Measurements from ENCODE around the gene TMEM17. TPM values are rescaled to one million over a fixed set of nuclear protein-coding genes. Genes with fewer than 3 reads are reported as not detected.
A peak's percentile ranks its signal among the peaks of the same experiment; 100 is the strongest.

TMEM17 gene
- total RNA-seq, 2 donors from 2014 or later: 0.42 to 2.7 TPM

GRCh38 chr2:62498739-62499138 is 7.3 kb downstream of the TMEM17 start:
- Histone ChIP-seq H3K4me3 (no peak overlapping the region), H3K4me1 (ENCODE audit: control insufficient read depth in 1 of 2, low read depth in 2 of 2) (peaks cover 0 to 5% of the 10 kb centered on the region in 2 donors), H3K9me3 (no peaks in the 10 kb centered on the region), H3K36me3 (no peaks in the 10 kb centered on the region), H3K27ac (no peak overlapping the region), H3K27me3 (replicated peaks; ENCODE audit: insufficient read depth) (no peaks in the 10 kb centered on the region)
- no peak for TF ChIP-seq CTCF (IDR thresholded peaks at IDR 0.05)
- no peak for ATAC-seq (ENCODE audit: insufficient number of reproducible peaks, low FRiP score, low read depth)
- no peak for DNase-seq (ENCODE audit: low spot score)

GRCh38 chr2:62495761-62496160 is 10.2 kb downstream of the TMEM17 start:
- Histone ChIP-seq H3K4me3 (no peak overlapping the region), H3K9me3 (no peaks in the 10 kb centered on the region), H3K36me3 (no peaks in the 10 kb centered on the region), H3K27me3 (replicated peaks; ENCODE audit: insufficient read depth) (no peaks in the 10 kb centered on the region), H3K4me1 (ENCODE audit: control insufficient read depth in 1 of 2, low read depth in 2 of 2) (peaks cover 0 to 5% of the 10 kb centered on the region in 2 donors), H3K27ac (no peak overlapping the region)
- no peak for ATAC-seq (ENCODE audit: insufficient number of reproducible peaks, low FRiP score, low read depth)
- no peak for DNase-seq (ENCODE audit: low spot score)
- no peak for TF ChIP-seq CTCF (IDR thresholded peaks at IDR 0.05)

GRCh38 chr2:62492048-62492447 is 13.9 kb downstream of the TMEM17 start:
- DNase-seq (ENCODE audit: low spot score) (no peak), ATAC-seq (ENCODE audit: insufficient number of reproducible peaks, low FRiP score, low read depth) (no peak)
- Histone ChIP-seq H3K27me3 (replicated peaks; ENCODE audit: insufficient read depth) (no peaks in the 10 kb centered on the region), H3K27ac (no peak overlapping the region), H3K9me3 (no peaks in the 10 kb centered on the region), H3K4me3 (no peak overlapping the region), H3K4me1 (ENCODE audit: control insufficient read depth in 1 of 2, low read depth in 2 of 2) (peaks cover 17 to 28% of the 10 kb centered on the region in 2 donors), H3K36me3 (no peaks in the 10 kb centered on the region)
- no peak for TF ChIP-seq CTCF (IDR thresholded peaks at IDR 0.05)

- no peaks in the 10 kb centered on the region for H3K36me3 ChIP-seq
- no peaks in the 10 kb centered on the region for H3K9me3 ChIP-seq
- no peaks in the 10 kb centered on the region for H3K27me3 ChIP-seq (replicated peaks; ENCODE audit: insufficient read depth)
- peaks cover 28 to 42% of the 10 kb centered on the region in 2 donors for H3K4me1 ChIP-seq (ENCODE audit: control insufficient read depth in 1 of 2, low read depth in 2 of 2)
- no peak overlapping the region for H3K27ac ChIP-seq
- no peak for DNase-seq (ENCODE audit: low spot score)
- TF ChIP-seq CTCF (IDR thresholded peaks at IDR 0.05): no peak
- ATAC-seq (ENCODE audit: insufficient number of reproducible peaks, low FRiP score, low read depth): no peak
- no peak overlapping the region for H3K4me3 ChIP-seq
Observed at GRCh38 chr2:62489702-62490101, 16.3 kb downstream of the TMEM17 start.

GRCh38 chr2:62489162-62489561 is 16.8 kb downstream of the TMEM17 start:
- no peaks in the 10 kb centered on the region for H3K27me3 ChIP-seq (replicated peaks; ENCODE audit: insufficient read depth)
- no peak overlapping the region for H3K4me3 ChIP-seq
- no peak for TF ChIP-seq CTCF (IDR thresholded peaks at IDR 0.05)
- no peaks in the 10 kb centered on the region for H3K36me3 ChIP-seq
- DNase-seq (ENCODE audit: low spot score): no peak
- peak; percentile 47 for ATAC-seq (ENCODE audit: insufficient number of reproducible peaks, low FRiP score, low read depth)
- H3K27ac ChIP-seq: no peak overlapping the region
- peaks cover 28 to 42% of the 10 kb centered on the region in 2 donors for H3K4me1 ChIP-seq (ENCODE audit: control insufficient read depth in 1 of 2, low read depth in 2 of 2)
- H3K9me3 ChIP-seq: no peaks in the 10 kb centered on the region
